D341Med (cell line): ENCODE results near the gene ITGB5.
A peak's percentile ranks its signal among the peaks of the same experiment; 100 is the strongest.

Experiments used
- DNase-seq: peaks from one replicate; pipeline ENCODE4 v3.0.0; 2012; ENCODE audit warnings: low spot score

Gene ITGB5

DNA sequence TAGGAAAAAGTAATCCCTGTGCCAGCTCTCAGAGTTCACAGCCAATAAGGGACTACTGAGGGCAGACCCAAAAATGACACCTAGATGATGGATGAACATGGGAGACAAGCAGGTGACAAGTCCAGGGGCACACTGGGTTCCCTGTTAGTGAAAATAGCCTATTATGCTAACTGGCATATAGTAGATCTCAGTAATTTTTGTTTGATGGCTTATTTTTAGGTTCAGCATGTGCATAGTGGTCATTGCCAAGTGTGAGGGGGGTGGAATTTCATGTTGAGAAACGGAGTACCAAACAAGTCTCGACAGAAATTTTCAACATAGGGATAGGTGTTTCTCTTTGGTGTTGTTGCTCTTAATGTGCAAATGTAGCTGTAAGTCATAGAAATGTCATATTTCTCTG is 6.4 kb upstream of the ITGB5 start:
- DNase-seq, result no peak

DNA sequence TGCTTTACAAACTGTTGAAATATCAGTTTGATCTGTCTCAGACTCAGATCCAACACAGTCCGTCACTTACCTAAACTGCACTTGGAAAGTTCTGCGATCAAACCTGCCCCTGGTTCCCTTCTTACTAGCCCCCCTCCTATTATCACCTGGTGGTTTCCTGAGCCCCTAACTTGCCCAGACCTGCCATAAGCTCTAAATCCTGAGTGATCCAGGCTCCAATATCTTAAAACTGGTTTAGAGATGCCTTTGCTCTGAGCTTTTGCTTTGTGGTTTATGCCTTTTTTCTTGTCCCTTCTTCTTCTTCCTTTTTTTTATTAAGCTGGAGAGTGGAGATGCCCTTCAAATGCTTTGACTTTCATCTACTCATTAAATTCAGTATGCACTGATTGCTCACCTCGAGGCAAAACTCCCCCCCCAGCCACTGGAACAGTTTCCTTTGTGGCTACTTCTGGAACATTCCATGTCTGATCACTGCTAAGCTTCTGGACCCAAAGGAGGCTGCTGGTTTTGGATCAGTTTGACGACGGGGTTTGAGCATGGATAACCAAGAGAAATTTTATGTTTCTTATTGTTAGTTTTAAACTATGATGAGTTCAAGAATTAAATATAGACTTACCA is 3.5 kb upstream of the ITGB5 start:
- no peak for DNase-seq

DNA sequence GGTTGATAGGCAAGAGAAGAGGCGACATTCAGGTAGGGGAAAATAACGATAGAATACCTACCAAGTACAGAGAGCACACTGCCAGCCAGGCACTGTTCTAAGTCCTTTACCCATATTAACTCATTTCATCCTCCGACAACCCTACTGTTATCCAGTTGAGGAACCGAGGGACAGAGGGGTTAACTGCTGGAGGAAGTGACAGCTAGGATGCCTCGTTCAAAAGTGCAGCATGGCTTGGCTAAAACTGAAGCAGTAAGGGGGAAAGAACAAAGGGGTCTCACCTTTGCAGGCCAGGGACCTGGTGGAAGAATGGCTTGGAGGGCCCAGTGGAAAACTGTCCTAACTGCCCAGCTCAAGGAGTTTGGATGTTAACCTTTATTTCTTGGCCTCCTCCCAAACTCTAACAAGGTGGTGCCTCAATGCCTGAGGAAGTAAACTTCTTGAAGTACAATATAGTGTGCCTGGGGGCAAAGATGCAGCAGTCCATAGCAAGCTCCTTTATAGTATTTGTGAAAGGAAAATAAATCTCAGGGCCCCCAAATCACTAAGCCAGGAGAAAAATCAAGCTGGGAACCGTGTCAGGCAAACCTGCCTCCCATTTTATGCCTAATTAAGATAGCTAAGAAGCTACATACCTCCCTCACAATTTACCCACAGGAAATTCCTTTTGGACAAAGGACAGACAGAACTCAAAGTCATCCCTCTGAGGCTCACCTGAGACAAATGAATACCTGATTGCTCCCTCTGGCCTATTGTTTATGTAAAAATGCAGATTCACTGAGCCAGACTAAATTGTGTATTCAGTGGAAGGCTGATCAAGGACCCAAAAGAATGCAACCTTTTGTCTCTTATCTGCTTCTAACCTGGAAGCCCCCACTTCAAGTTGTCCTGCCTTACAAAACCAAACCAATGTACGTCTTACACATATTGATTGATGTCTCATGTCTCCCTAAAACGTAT is 1.6 kb upstream of the ITGB5 start:
- DNase-seq, result no peak

- DNase-seq, result no peak
Observed at GRCh38 chr3:124887932-124888298, 750 bp upstream of the ITGB5 start.

DNA sequence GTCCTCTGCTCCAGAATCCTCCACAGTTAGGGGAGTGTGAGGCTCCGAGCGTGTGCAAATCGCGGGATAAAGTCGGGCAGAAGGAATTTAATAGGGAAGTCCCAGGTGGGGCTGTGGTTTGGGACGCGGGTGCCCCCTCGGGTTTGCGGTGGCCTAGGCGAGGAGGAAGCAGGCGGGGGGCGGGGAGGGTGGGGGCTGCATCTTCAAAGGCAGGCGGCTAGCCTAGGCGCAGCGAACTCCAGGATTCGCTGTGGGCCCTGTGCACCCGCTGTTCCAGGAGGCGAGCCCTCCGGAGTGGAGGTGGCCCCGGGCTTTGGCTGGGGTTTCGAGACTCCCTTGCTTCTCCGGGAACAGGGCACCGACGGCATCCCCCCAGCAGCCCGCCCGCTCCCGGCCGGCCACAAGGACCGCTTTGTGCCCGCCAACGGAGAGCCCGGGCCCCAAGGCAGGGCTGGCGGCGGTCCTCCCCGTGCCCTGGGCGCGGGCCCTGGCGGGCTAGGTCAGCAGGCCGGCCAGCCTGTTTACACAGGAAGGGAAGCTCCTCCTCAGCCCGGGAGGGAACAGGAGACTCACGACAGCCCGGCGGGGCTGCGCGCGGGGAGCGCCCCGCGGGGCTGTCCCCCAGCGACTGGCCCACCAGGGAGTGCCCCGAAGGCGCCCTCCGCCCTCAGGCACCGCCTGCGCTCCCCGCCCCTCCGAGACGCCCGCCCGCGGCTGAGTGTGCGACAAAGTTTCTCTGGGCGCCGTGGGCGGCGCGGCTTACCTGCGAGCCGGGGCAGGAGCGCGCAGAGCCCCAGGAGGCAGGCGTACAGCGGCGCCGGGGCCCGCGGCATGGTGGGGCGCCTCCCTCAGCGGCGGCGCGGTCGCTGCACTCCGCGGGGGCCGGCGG is 753 bp downstream of the ITGB5 start:
- peak; percentile 72 for DNase-seq

GRCh38 chr3:124885466-124886167 is 1.5 kb downstream of the ITGB5 start:
- no peak for DNase-seq

DNA sequence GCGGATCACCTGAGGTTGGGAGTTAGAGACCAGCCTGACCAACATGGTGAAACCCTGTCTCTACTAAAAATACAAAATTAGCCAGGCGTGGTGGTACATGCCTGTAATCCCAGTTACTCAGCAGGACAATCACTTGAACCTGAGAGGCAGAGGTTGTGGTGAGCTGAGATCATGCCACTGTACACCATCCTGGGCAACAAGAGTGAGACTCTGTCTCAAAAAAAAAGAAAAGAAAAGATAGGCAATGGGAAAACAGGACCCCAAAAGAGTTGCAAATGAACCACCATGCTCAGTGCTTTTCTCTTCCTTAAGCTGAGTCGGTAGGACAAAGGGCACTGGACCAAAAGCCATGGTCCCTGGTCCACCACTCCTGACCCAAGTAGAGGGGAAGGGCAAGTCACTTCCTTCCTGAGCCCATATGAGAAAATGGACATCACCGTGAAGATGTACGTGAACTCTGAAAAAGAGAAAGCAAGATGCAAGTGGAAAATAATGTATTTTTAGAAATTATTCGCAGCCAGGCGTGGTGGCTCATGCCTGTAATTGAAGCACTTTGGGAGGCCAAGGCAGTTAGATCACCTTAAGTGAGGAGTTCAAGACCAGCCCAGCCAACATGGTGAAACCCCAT is 2.6 kb downstream of the ITGB5 start:
- no peak for DNase-seq

DNA sequence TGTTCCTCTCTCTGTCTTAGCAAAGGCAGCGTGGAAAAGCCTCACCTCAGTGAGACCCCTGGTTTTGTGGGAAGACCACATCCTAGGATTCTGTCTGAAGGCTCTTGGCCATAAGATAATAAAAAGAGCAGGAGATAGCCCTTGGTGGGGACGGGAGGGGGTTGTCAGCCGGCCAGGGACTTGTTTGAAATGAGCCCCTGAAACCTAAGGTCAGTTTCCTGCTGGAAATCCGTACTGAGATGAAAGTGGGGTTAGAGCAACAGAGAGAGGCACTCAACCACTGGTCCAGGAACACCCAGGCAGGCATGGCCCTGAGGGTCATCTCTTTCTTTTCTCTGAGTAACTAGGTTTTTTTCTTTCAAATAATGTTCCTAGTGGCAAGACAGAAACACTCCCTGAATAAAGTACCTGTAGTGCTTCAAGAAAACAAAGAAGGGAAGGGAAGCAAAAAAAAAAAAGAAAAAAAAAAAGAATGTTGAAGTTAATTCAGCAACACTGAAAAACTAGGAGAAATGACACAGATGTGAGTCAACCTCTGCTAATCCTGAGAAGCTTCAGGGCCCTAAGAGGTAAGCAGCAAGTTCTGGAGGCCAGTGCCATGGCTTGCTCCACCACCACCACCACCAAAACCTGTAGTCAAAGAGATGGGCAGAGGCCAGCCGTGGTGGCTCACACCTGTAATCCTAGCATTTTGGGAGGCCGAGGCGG is 3.2 kb downstream of the ITGB5 start:
- DNase-seq, result no peak

DNA sequence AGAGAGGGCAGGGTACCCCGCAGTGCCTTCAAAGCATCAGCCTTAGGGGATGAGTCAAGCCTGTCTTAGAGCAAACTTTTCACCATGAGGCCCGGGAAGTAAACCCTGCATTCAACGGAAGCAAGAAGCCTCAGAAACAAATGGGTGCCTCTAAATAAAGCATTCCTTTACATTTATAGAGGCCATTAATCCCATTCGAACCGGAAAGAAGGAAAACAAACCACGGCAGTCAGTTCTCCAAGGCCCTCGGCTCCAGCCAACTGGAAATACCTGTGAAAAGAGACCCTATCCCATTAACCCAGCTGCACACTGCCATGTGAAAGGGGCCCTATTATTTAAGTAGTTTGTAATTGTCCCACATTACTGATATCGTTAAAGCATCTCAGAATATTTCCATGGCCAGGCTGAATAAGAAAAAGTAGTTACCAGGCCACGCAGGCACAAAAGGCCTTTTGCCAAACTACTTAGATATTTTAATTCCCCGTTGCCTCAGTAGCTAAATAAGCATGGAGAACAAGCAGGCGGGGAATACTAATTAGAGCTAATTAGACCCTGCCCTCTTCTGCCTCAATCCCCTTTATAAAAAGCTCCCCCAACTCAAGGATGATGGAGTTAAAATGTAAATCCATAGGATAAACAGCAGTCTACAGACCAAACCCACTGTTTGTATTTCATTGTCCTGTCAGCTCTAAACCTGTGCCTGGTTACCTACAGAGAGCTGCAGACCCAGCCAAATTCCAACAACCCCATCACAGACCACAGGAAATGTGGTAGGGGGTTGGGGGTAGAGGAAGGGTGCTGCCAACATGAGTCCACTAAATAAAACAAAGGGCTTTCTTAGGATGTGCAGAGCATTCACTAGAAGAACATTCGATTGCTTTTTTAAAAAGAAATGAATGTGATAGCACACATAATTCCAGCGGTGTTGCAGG is 4.1 kb downstream of the ITGB5 start:
- DNase-seq, result no peak

- no peak for DNase-seq
Observed at GRCh38 chr3:124881976-124882697, 5.0 kb downstream of the ITGB5 start.

GRCh38 chr3:124879337-124879680 is 7.9 kb downstream of the ITGB5 start:
- DNase-seq, result no peak

DNA sequence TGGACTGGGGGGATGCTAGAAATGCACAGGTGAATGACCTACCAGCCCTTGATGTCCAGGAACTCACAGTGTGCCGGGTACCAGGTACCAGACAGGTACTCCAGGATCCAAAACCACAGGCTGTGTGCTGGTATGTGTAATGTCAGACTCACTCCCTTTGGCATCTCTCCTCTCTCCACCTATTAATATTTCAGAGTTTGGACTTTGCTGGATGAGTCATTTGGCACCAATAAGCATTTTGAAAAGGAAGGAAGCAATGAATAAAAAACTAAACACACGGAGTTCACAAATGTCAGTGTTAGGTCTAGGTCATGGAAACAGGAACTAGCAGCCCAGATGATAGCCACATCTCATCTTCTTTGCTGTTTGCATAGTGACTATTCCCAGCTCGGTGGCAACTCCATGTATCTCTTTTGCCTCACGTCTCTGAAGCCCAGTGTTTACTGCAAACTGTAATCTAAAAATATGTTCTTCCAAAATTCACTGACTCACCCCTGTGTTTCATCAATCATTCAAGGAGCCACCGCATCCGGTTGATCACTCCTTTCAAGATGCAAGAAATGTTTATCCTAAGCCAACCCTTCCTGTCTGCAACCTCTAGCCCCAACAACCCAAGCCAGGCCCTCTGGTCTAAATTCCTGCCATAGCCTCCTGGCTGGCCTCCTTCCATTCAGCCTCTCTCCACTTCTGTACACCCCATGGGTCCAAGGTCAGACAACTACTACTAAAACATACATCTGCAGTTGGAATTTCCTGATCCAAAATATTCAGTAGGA is 8.4 kb downstream of the ITGB5 start:
- no peak for DNase-seq

DNA sequence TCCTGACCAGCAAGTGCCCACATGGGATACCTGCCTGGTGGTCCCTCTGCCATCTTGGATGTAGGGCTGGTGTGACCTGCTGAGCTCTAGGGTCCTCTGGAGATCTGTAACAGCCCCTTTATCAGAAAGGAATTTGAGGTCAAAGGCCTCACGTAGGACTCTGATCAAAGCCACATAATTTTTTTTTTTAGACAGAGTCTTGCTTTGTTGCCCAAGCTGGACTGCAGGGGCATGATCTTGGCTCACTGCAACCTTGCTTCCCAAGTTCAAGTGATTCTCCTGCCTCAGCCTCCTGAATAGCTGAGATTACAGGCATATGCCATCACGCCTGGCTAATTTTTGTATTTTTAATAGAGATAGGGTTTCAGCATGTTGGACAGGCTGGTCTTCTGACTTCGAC is 9.5 kb downstream of the ITGB5 start:
- no peak for DNase-seq

- DNase-seq, result no peak
Observed at GRCh38 chr3:124876401-124876878, 10.7 kb downstream of the ITGB5 start.

- DNase-seq, result no peak
Observed at GRCh38 chr3:124873226-124873625, 13.9 kb downstream of the ITGB5 start.

GRCh38 chr3:124867511-124867910 is 19.7 kb downstream of the ITGB5 start:
- no peak for DNase-seq

DNA sequence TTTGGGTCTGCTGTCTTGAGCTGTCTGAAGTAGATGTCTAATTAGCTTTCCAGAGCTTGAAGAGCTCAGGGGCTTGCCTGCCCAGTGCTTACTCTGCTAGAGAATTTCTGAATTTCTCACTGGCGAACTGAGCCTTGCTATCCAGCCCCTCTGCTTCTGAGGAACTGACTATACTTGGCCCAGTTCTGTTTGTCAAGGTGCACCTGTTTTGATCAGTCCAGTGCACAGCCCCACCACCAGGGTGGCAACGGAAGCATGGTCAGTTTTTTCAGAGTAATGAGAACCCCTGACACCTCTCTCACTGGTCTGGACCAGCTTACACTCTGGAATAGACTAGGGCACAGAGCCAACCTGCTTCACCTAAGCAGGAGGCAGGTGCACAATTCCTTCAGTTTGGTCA is 25.2 kb downstream of the ITGB5 start:
- DNase-seq, result no peak

DNA sequence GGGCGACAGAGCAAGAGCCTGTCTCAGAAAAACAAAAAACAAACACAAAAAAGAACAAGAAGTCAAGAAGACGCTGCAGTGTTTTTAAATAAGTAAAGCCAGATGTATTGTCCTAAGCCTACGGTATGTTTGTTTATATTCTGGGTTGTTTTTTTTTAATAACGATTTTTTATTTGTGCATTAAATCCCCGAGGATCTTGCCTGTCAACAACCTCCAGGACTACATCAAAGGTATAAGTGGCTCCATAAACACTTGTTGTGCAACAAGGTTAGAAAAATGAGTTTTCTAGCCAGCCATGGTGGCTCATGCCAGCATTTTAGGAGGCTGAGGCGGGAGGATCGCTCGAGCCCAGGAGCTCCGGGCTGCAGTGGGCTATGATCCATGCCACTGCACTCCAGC is 26.1 kb downstream of the ITGB5 start:
- DNase-seq, result no peak
